GM12891 (cell line): ENCODE data around the gene NDC1.
"Not testable (repeated sequence)": the region's sequence is repeated elsewhere in the genome, so short reads cannot be mapped to it uniquely, and the experiment has no call there.

Source experiments
- DNase-seq: peaks from one replicate; pipeline ENCODE4 v3.0.0; 2011; ENCODE audit warnings: low spot score; ENCODE audit not compliant: insufficient read length
- FAIRE-seq: peaks from 2 replicates; lab custom pipeline; 2011; peaks lifted over from hg19 to GRCh38; lab: Jason Lieb, UNC
- PAX5 ChIP-seq: IDR thresholded peaks from 2 replicates; pipeline ENCODE4 v1.6.1; 2011; ENCODE audit warnings: low read length, moderate library complexity, mild to moderate bottlenecking; ENCODE audit not compliant: insufficient read depth, severe bottlenecking
- POLR2A ChIP-seq: IDR thresholded peaks from 2 replicates; pipeline ENCODE4 v1.6.1; 2011; ENCODE audit warnings: low read depth, low read length, control low read depth
- POLR2AphosphoS5 ChIP-seq: IDR thresholded peaks from 2 replicates; pipeline ENCODE4 v1.6.1; 2011; ENCODE audit warnings: low read depth, low read length, control low read depth
- POU2F2 ChIP-seq: IDR thresholded peaks from 2 replicates; pipeline ENCODE4 v1.6.1; 2011; ENCODE audit warnings: low read depth, mild to moderate bottlenecking, control low read depth, low read length, moderate library complexity
- SPI1 ChIP-seq: IDR thresholded peaks from 2 replicates; pipeline ENCODE4 v1.6.1; 2011; ENCODE audit warnings: low read depth, low read length, control low read depth
- TAF1 ChIP-seq: IDR thresholded peaks from 2 replicates; pipeline ENCODE4 v1.6.1; 2011; ENCODE audit warnings: low read depth, low read length, control low read depth

Gene NDC1

DNA sequence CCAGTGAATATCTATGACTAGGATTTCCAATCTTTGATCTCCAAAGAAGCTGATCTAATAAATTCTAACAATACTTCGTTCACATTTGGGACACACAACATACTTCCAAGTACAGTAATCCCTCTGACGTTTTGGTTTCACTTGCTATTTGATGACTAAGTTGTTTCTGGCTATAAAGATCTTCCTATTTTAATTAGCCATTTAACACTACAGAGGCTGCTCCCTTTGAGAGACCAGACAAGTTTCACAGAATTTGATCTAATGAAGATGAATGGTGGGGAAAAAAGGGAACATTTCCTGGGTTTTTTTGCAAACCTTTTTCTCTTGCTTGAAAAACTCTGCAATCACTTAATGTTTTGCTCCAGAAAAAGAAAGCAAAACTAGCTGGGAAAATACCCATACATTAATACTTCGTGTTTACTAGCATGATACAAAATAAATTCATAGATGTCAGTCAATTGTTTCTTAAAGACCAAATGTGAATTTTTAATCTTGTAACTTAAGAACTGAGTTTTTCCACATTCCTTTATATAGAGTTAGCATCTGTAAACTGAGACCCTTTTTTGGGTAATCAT, 71.2 kb downstream of the NDC1 start:
- DNase-seq (no peak), FAIRE-seq (no peak)
- no peak for TF ChIP-seq PAX5
- no peak for TF ChIP-seq TAF1
- no peak for TF ChIP-seq POLR2AphosphoS5
- TF ChIP-seq SPI1 = no peak
- TF ChIP-seq POLR2A = no peak
- no peak for TF ChIP-seq POU2F2

GRCh38 chr1:53766194-53766742, 71.8 kb downstream of the NDC1 start:
- TF ChIP-seq TAF1 (no peak), SPI1 (peak; percentile 42), POLR2A (no peak), POLR2AphosphoS5 (no peak), POU2F2 (no peak)
- no peak for FAIRE-seq
- DNase-seq = no peak

DNA sequence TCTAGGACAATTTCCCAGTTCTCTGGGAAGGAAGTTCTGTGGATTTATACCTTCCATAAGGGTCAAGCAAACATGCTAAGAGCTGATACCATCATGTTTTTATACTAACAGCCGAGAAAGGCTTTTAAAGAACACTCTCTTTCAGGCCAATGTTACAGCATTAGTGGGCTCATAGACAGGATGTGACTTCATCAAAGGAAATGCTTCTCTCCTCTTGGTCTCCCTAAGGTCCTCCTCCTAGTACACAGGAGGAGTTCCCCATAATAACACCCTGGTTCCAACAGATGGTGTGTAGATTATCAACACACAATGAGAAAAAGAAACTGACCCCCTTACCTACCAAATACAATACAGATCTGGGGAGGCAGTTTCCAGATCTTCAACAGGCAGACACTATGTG, 72.4 kb downstream of the NDC1 start:
- FAIRE-seq (peak; percentile 68), DNase-seq (no peak)
- TF ChIP-seq PAX5 (no peak), POLR2A (no peak), TAF1 (peak; percentile 20; the same call in 1 of the 2 replicates), POU2F2 (no peak)

- FAIRE-seq = no peak
- DNase-seq = no peak
- TF ChIP-seq POU2F2 (no peak), PAX5 (no peak), TAF1 (no peak), SPI1 (no peak), POLR2AphosphoS5 (no peak), POLR2A (no peak)
Measured at GRCh38 chr1:53763911-53764310, 74.2 kb downstream of the NDC1 start.

- TF ChIP-seq POLR2A = no peak
- TF ChIP-seq PAX5 = no peak
- TF ChIP-seq POU2F2 = no peak
- no peak for TF ChIP-seq SPI1
- no peak for TF ChIP-seq TAF1
- no peak for TF ChIP-seq POLR2AphosphoS5
- no peak for FAIRE-seq
- no peak for DNase-seq
Measured at GRCh38 chr1:53763461-53763860, 74.6 kb downstream of the NDC1 start.

DNA sequence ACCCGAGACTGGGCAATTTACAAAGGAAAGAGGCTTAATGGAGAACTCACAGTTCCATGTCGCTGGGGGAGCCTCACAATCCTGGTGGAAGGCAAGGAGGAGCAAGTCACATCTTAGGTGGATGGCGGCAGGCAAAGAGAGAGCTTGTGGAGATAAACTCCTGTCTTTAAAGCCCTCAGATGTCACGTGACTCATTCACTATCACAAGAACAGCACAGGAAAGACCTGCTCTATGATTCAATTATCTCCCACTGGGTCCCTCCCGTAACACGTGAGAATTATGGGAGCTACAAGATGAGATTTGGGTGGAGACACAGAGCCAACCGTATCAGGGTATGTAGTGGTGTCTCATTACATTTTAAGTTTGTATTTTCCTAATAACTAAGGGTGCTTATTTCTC, 77.6 kb downstream of the NDC1 start:
- DNase-seq, FAIRE-seq: not testable (repeated sequence)

DNA sequence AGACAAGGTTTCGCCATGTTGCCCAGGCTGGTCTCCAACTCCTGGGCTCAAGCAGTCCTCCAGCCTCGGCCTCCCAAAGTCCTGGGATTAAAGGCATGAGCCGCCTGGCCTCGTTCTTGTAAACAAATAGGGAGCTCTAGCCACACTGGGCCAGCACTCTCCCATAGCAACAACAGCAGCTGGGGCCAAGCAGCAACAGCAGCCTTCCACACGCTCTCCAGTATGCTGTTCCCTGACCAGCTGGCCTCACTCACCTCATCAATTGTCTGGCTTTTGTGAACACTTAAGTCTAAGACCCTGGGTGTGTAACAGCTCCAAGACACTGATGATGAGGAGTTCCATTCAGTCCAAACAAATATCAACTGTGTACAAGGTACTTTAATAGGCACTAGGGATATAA, 82.2 kb downstream of the NDC1 start:
- DNase-seq (no peak), FAIRE-seq (no peak)
- TF ChIP-seq POLR2AphosphoS5 (no peak), POLR2A (no peak), TAF1 (no peak), POU2F2 (no peak), PAX5 (no peak), SPI1 (no peak)

DNA sequence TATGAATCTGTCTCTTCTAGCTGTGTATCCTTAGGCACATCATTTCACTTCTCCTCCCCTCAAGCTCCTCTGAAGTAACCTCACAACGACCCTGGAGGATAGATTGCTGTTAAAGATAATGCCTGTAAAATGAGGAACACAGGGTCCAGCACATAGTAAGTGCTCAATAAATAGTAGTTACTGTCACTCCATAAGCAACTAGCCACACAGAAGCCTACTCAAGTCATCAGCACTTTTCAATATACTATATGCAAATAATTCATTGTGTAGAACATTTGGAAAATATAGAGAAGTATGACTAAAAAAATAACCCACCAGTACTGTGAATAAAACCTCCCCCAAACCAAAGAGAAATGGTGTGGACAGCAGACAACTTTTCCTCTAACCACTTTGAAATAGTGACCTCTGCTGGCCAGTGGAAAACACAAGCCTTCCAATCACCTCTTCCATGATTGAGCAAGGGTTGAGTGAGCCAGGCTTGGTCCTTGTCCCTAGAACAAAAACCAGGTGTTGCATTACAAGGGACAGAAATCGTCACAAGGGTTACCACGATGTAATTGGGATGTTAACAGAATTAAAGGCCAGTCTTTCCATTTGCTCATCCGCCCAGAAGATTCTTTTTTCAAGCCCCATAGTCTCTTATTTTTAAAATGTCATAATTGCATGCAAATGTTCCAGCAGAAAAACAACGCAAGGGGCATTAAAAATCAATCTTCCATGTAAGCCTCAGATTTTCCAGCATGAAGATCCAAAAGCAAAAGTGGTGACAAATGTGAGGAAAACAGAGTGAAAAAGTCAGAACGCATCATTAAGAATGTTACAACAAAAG, 83.4 kb downstream of the NDC1 start:
- no peak for DNase-seq
- FAIRE-seq = peak; percentile 54
- no peak for TF ChIP-seq POLR2AphosphoS5
- no peak for TF ChIP-seq TAF1
- TF ChIP-seq PAX5 = no peak
- TF ChIP-seq POU2F2 = no peak
- TF ChIP-seq SPI1 = no peak
- TF ChIP-seq POLR2A = no peak

- FAIRE-seq (no peak), DNase-seq (no peak)
- no peak for TF ChIP-seq TAF1
- TF ChIP-seq PAX5 = no peak
- no peak for TF ChIP-seq SPI1
- no peak for TF ChIP-seq POU2F2
- no peak for TF ChIP-seq POLR2AphosphoS5
Measured at GRCh38 chr1:53752281-53752680, 85.8 kb downstream of the NDC1 start.

DNA sequence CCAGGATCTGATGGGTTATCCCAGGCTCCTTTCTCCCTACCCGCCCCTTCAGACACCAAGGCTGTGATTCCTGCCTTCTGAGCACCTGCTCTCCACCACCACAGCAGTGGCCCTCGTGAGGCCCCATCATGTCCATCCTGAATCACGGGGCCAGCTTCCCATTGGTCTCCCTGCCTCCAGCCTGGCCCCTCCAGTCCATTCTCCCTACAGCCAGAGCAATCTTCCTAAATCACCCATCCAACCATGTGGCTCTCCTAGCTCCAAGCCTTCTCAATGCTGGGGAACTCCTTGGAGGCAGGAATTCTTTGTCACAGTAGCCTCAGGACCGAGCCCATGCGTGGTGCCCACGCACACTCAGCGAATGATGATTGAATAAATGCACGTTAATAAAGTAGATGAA, 90.3 kb downstream of the NDC1 start:
- FAIRE-seq (no peak), DNase-seq (no peak)
- TF ChIP-seq POLR2A (no peak), PAX5 (no peak), POU2F2 (no peak), POLR2AphosphoS5 (no peak), SPI1 (no peak)

DNA sequence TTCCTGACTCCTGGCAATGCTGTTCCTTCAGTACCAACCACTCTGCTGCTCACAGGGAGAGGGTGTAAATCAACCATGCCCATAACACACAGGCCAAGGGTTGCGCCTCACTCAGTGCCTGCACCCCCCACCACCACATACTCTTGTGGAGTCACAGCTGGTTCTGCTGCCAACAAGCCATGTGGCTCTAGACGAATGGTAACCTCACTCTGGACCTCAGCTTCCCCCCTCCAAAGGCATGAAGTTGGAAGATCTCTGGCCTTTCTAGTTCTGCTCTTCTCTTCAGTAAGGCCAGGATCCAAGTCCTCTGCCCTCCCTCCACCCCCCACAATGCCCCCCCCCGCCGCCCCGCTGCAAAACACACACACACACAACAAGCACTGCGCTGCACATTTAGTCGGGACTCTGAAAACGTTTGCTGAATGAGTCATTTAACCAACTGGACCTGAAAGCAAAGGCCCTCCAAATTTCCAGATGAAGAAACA, 97.4 kb downstream of the NDC1 start:
- no peak for DNase-seq
- FAIRE-seq = no peak
- TF ChIP-seq PAX5 = no peak
- TF ChIP-seq POLR2AphosphoS5 = no peak
- no peak for TF ChIP-seq POU2F2
- no peak for TF ChIP-seq TAF1
- TF ChIP-seq SPI1 = no peak
- TF ChIP-seq POLR2A = no peak
